IMR-90 (cell line): Measurements from ENCODE around the gene CPA4. TPM values are rescaled to one million over a fixed set of nuclear protein-coding genes. Genes with fewer than 3 reads are reported as not detected.

Experiments
- ATAC-seq: fragments of 200-7000 bp; cut with Tn5 transposase; 2 replicates; pipeline ENCODE4 v1.9.1; 2020; ENCODE audit warnings: low read depth, mild to moderate bottlenecking, moderate library complexity
- BruUV-seq: library from RNA; stranded (reverse); fragments of 400-500 nt; replicated peaks from 2 replicates; lab custom pipeline; 2021; lab: Mats Ljungman, UMichigan
- CTCF ChIA-PET: fragments of 300-600 bp; formaldehyde crosslinking; extraction: SDS; loops from one replicate; lab custom pipeline; 2021; ENCODE audit warnings: antibody characterized with exemption; lab: Yijun Ruan, JAX
- POLR2A ChIA-PET: fragments of 300-600 bp; sonication (Branson Sonifier 250); formaldehyde crosslinking; loops from one replicate; lab custom pipeline; 2022; ENCODE audit warnings: antibody characterized with exemption; ENCODE audit not compliant: unreplicated experiment; lab: Charles Lee
- DNase-seq: peaks from one replicate; pipeline ENCODE4 v3.0.0; 2013
- H2AFZ ChIP-seq: replicated peaks from 2 replicates; pipeline ENCODE3; 2013; ENCODE audit warnings: low read length, mild to moderate bottlenecking; ENCODE audit not compliant: poor library complexity
- H2AK5ac ChIP-seq: 2 replicates; pipeline ENCODE4 v1.6.1; 2013; ENCODE audit warnings: low read depth, low read length, inconsistent platforms
- H2AK9ac ChIP-seq: replicated peaks from 2 replicates; pipeline ENCODE3; 2013; ENCODE audit warnings: mild to moderate bottlenecking, low read depth, low read length, moderate library complexity; ENCODE audit not compliant: poor library complexity
- H2BK120ac ChIP-seq: 2 replicates; pipeline ENCODE4 v1.6.1; 2013; ENCODE audit warnings: low read depth, low read length, inconsistent platforms
- H2BK15ac ChIP-seq: 3 replicates; pipeline ENCODE4 v1.6.1; 2013; ENCODE audit warnings: low read depth, low read length, inconsistent platforms
- H2BK20ac ChIP-seq: 2 replicates; pipeline ENCODE4 v1.6.1; 2013; ENCODE audit warnings: low read depth, mild to moderate bottlenecking, inconsistent platforms, low read length, moderate library complexity
- H2BK5ac ChIP-seq: 2 replicates; pipeline ENCODE4 v1.6.1; 2013; ENCODE audit warnings: mild to moderate bottlenecking, low read depth, low read length, inconsistent platforms; ENCODE audit not compliant: poor library complexity, severe bottlenecking
- H3K14ac ChIP-seq: replicated peaks from 2 replicates; pipeline ENCODE4 v1.6.1; 2013; ENCODE audit warnings: low read depth, low read length, inconsistent platforms
- H3K18ac ChIP-seq: 2 replicates; pipeline ENCODE4 v1.6.1; 2013; ENCODE audit warnings: low read depth, low read length, control low read depth
- H3K23ac ChIP-seq: 2 replicates; pipeline ENCODE4 v1.6.1; 2013; ENCODE audit warnings: low read depth, low read length, inconsistent platforms
- H3K27ac ChIP-seq: 2 replicates; pipeline ENCODE4 v1.5.1; 2013; ENCODE audit warnings: mild to moderate bottlenecking, control low read depth, low read length; ENCODE audit not compliant: insufficient read depth
- H3K27me3 ChIP-seq: 2 replicates; pipeline ENCODE4 v1.6.1; 2013; ENCODE audit warnings: low read length; ENCODE audit not compliant: control insufficient read depth, insufficient read depth
- H3K36me3 ChIP-seq: 2 replicates; pipeline ENCODE4 v1.6.1; 2013; ENCODE audit warnings: low read length, mixed read lengths; ENCODE audit not compliant: control insufficient read depth, insufficient read depth
- H3K4ac ChIP-seq: 2 replicates; pipeline ENCODE4 v1.6.1; 2013; ENCODE audit warnings: low read depth, low read length, inconsistent platforms
- H3K4me1 ChIP-seq: 2 replicates; pipeline ENCODE4 v1.6.1; 2013; ENCODE audit warnings: low read length, mixed read lengths; ENCODE audit not compliant: control insufficient read depth, insufficient read depth
- H3K4me2 ChIP-seq: 2 replicates; pipeline ENCODE4 v1.6.1; 2013; ENCODE audit warnings: low read depth, mild to moderate bottlenecking, control low read depth, low read length, moderate library complexity
- H3K4me3 ChIP-seq: 2 replicates; pipeline ENCODE4 v1.5.1; 2013; ENCODE audit warnings: low read depth, mild to moderate bottlenecking, control low read depth, low read length, moderate library complexity; ENCODE audit not compliant: insufficient read depth
- H3K56ac ChIP-seq: 2 replicates; pipeline ENCODE4 v1.6.1; 2013; ENCODE audit warnings: low read length, inconsistent platforms; ENCODE audit not compliant: insufficient read depth; ENCODE audit errors: extremely low read depth
- H3K79me1 ChIP-seq, 2 experiments: 2 replicates each; pipeline ENCODE4 v1.6.1; 2013; ENCODE audit warnings: low read length in 2 of 2, inconsistent platforms in 1 of 2, low read depth in 1 of 2
- H3K9ac ChIP-seq: 2 replicates; pipeline ENCODE4 v1.6.1; 2013; ENCODE audit warnings: low read depth, low read length, control low read depth
- H3K9me1 ChIP-seq: 2 replicates; pipeline ENCODE4 v1.6.1; 2013; ENCODE audit warnings: low read length, inconsistent platforms; ENCODE audit not compliant: insufficient read depth
- H3K9me3 ChIP-seq: 2 replicates; pipeline ENCODE4 v1.6.1; 2013; ENCODE audit warnings: low read length; ENCODE audit not compliant: control insufficient read depth, insufficient read depth
- H4K20me1 ChIP-seq: 2 replicates; pipeline ENCODE4 v1.6.1; 2013; ENCODE audit warnings: low read length, inconsistent platforms; ENCODE audit not compliant: insufficient read depth
- H4K5ac ChIP-seq: 2 replicates; pipeline ENCODE4 v1.6.1; 2013; ENCODE audit warnings: mild to moderate bottlenecking, low read depth, low read length, control low read depth
- H4K8ac ChIP-seq, 2 experiments: 2 replicates each; pipeline ENCODE4 v1.6.1; 2013; ENCODE audit warnings: low read depth in 2 of 2, low read length in 2 of 2, control low read depth in 1 of 2, inconsistent platforms in 1 of 2
- H4K91ac ChIP-seq: 2 replicates; pipeline ENCODE4 v1.6.1; 2013; ENCODE audit warnings: low read depth, low read length, inconsistent platforms; ENCODE audit not compliant: insufficient read depth
- BHLHE40 ChIP-seq: fragments of 150-350 bp; IDR thresholded peaks from 2 replicates; pipeline ENCODE4 v1.6.1; 2016; ENCODE audit warnings: mild to moderate bottlenecking, low read depth, low read length
- CEBPB ChIP-seq: IDR thresholded peaks from 2 replicates; pipeline ENCODE4 v1.6.1; 2012; ENCODE audit warnings: low read depth, low read length, improper control_type of control experiment
- CHD1 ChIP-seq: IDR thresholded peaks from 2 replicates; pipeline ENCODE4 v1.6.1; 2012; ENCODE audit warnings: low read depth, low read length, improper control_type of control experiment
- CTCF ChIP-seq: conservative IDR thresholded peaks from 2 replicates; pipeline ENCODE4 v1.5.1; 2012; ENCODE audit warnings: mild to moderate bottlenecking, low read depth, low read length, improper control_type of control experiment
- ELK1 ChIP-seq: fragments of 150-350 bp; IDR thresholded peaks from 2 replicates; pipeline ENCODE4 v1.6.1; 2016; ENCODE audit warnings: low read depth, mild to moderate bottlenecking, low read length, moderate library complexity, borderline replicate concordance
- MAFK ChIP-seq: IDR thresholded peaks from 2 replicates; pipeline ENCODE4 v1.6.1; 2012; ENCODE audit warnings: low read depth, low read length, improper control_type of control experiment
- MXI1 ChIP-seq: IDR thresholded peaks from 2 replicates; pipeline ENCODE4 v1.6.1; 2012; ENCODE audit warnings: low read depth, mild to moderate bottlenecking, low read length, moderate library complexity, borderline replicate concordance
- NFE2L2 ChIP-seq: fragments of 150-350 bp; IDR thresholded peaks from 2 replicates; pipeline ENCODE4 v1.6.1; 2016; ENCODE audit warnings: low read depth, mild to moderate bottlenecking, low read length
- RCOR1 ChIP-seq: IDR thresholded peaks from 2 replicates; pipeline ENCODE4 v1.6.1; 2012; ENCODE audit warnings: mild to moderate bottlenecking, low read length, improper control_type of control experiment; ENCODE audit not compliant: insufficient replicate concordance
- SMC3 ChIP-seq: fragments of 150-350 bp; IDR thresholded peaks from 2 replicates; pipeline ENCODE4 v1.6.1; 2016; ENCODE audit warnings: low read depth, mild to moderate bottlenecking, antibody characterized with exemption, low read length, moderate library complexity
- WGBS, 2 experiments: methylation state at CpG; one replicate each; pipeline versions ENCODE4 v1.1.5 to v1.1.7; 2013; ENCODE audit warnings: missing lambda C conversion rate in 2 of 2; ENCODE audit not compliant: insufficient read length in 1 of 2; ENCODE audit errors: extremely low coverage in 2 of 2; 5-methylcytosine and 5-hydroxymethylcytosine counted together
- dilution Hi-C: fragments of 300-500 bp; cut with HindIII; formaldehyde crosslinking; loops from one replicate; pipeline ENCODE4 v1.14.3; 2018; ENCODE audit warnings: low sequenced_read_pairs; ENCODE audit not compliant: unreplicated experiment
- in situ Hi-C: fragments of 300-500 bp; cut with MboI; formaldehyde crosslinking; loops from 3 replicates; pipeline ENCODE4 v1.14.3; 2019; ENCODE audit warnings: low sequenced_read_pairs, inconsistent platforms, mixed read lengths
- intact Hi-C: fragments of 100-400 bp; cut with micrococcal nuclease; formaldehyde crosslinking; loops from 2 replicates; pipeline ENCODE4 v1.10.0; 2022
- polyA plus RNA-seq, 3 experiments: library from polyadenylated mRNA; depleted of rRNA; stranded (reverse); fragments of >200 nt; gene quantifications; 2 replicates each; pipeline ENCODE4 v1.2.3, GENCODE V29; 2012; ENCODE audit warnings: low replicate concordance in 1 of 3
- total RNA-seq: library from RNA; depleted of rRNA; stranded (reverse); fragments of >200 nt; gene quantifications from 2 replicates; pipeline ENCODE4 v1.2.3, GENCODE V29; 2012

Gene CPA4
- total and polyA plus RNA-seq, 2 of the 4 experiments (the other 2 are of a cell fraction), result 316 to 365 TPM

- H4K20me1 ChIP-seq, result no peaks in the 10 kb centered on the region
- H3K4ac ChIP-seq, result peak overlapping the region; percentile 90
- H2AFZ ChIP-seq, result peak overlapping the region; percentile 50
- peak overlapping the region; percentile 47 for H2AK9ac ChIP-seq
- H3K79me1 ChIP-seq, result peaks cover 0 to 6% of the 10 kb centered on the region in 2 experiments; a peak in 1 of 4 replicates
- H2BK20ac ChIP-seq, result peak overlapping the region; percentile 86
- H4K91ac ChIP-seq, result peak overlapping the region; percentile 91
- peak overlapping the region; percentile 67; the same call in 1 of the 2 replicates for H3K23ac ChIP-seq
- no peak overlapping the region for H3K9ac ChIP-seq
- no peaks in the 10 kb centered on the region for H3K36me3 ChIP-seq
- DNase-seq, result no peak
- H2BK15ac ChIP-seq, result peak overlapping the region; percentile 92; the same call in 1 of the 3 replicates
- intact Hi-C loops, result loop anchor here (10.0 kb wide), 1 partner anchor 143 kb away; the partner anchor contains the start of gene MEST
- no peaks in the 10 kb centered on the region for H3K9me3 ChIP-seq
- peak overlapping the region; percentile 82 to 91; a peak in 3 of 4 replicates for H4K8ac ChIP-seq
- H2BK5ac ChIP-seq, result peak overlapping the region; percentile 12
- H3K56ac ChIP-seq, result peak overlapping the region; percentile 36; the same call in 1 of the 2 replicates
- WGBS, 2 experiments, result 83% methylated on average over 1 of the region's 6 CpGs; no CpG with 5 or more reads in 1 of the 2 experiments
- in situ Hi-C loops, result no loop called here
- peak overlapping the region; percentile 90 for H2AK5ac ChIP-seq
- ChIA-PET CTCF (no interaction called here), POLR2A (no interaction called here)
- dilution Hi-C loops, result no loop called here
- no peak overlapping the region for H3K4me2 ChIP-seq
- H3K4me1 ChIP-seq, result peaks cover 26% of the 10 kb centered on the region
- H3K27ac ChIP-seq, result peak overlapping the region; percentile 89; the same call in 1 of the 2 replicates
- peak overlapping the region; percentile 95 for H2BK120ac ChIP-seq
- H4K5ac ChIP-seq, result peak overlapping the region; percentile 93
- BruUV-seq, result no TSS peak
- H3K9me1 ChIP-seq, result peaks cover 21% of the 10 kb centered on the region
- H3K18ac ChIP-seq, result peak overlapping the region; percentile 95
- H3K4me3 ChIP-seq, result no peak overlapping the region
- H3K14ac ChIP-seq, result peak overlapping the region; percentile 48
- H3K27me3 ChIP-seq, result no peaks in the 10 kb centered on the region
- ATAC-seq, result no peak
- TF ChIP-seq MAFK (no peak), BHLHE40 (no peak), ELK1 (no peak), CTCF (no peak), MXI1 (no peak), SMC3 (no peak), CHD1 (no peak), CEBPB (no peak), RCOR1 (no peak), NFE2L2 (no peak)
Observed at GRCh38 chr7:130351791-130352090, 58.8 kb downstream of the CPA4 start.
